H9 (cell line): ENCODE data around the gene PDE3A. TPM values are rescaled to one million over a fixed set of nuclear protein-coding genes. Genes with fewer than 3 reads are reported as not detected.

Source experiments
- DNase-seq: peaks from one replicate; pipeline ENCODE4 v3.0.0-alpha.2; 2017
- H2AFZ ChIP-seq: one replicate; pipeline ENCODE4 v1.6.1; 2013; ENCODE audit warnings: mild to moderate bottlenecking, low read length, control low read depth, moderate library complexity
- H2AK5ac ChIP-seq: 2 replicates; pipeline ENCODE4 v1.6.1; 2013; ENCODE audit warnings: low read length, control low read depth, mixed read lengths; ENCODE audit not compliant: insufficient read length
- H2BK120ac ChIP-seq: one replicate; pipeline ENCODE4 v1.6.1; 2013; ENCODE audit warnings: low read depth, mild to moderate bottlenecking, low read length, control low read depth, inconsistent platforms; ENCODE audit not compliant: poor library complexity, severe bottlenecking
- H2BK12ac ChIP-seq: 2 replicates; pipeline ENCODE4 v1.6.1; 2013; ENCODE audit warnings: low read length, control low read depth, mixed read lengths, low read depth; ENCODE audit not compliant: insufficient read length
- H2BK15ac ChIP-seq: 2 replicates; pipeline ENCODE4 v1.6.1; 2013; ENCODE audit warnings: low read depth, low read length, control low read depth
- H2BK20ac ChIP-seq: one replicate; pipeline ENCODE4 v1.6.1; 2013; ENCODE audit warnings: low read depth, mild to moderate bottlenecking, low read length, control low read depth, inconsistent platforms; ENCODE audit not compliant: poor library complexity, severe bottlenecking
- H2BK5ac ChIP-seq: 2 replicates; pipeline ENCODE4 v1.6.1; 2013; ENCODE audit warnings: low read length, control low read depth, mixed read lengths; ENCODE audit not compliant: insufficient read length
- H3K14ac ChIP-seq: 2 replicates; pipeline ENCODE4 v1.6.1; 2013; ENCODE audit warnings: low read length, control low read depth; ENCODE audit not compliant: insufficient read depth
- H3K18ac ChIP-seq: 2 replicates; pipeline ENCODE4 v1.6.1; 2013; ENCODE audit warnings: low read depth, mild to moderate bottlenecking, mixed read lengths, low read length, control low read depth; ENCODE audit not compliant: insufficient read length
- H3K23ac ChIP-seq: 2 replicates; pipeline ENCODE4 v1.6.1; 2013; ENCODE audit warnings: low read length, control low read depth, mixed read lengths, low read depth; ENCODE audit not compliant: insufficient read length
- H3K23me2 ChIP-seq: 2 replicates; pipeline ENCODE4 v1.6.1; 2013; ENCODE audit warnings: low read depth, mild to moderate bottlenecking, mixed read lengths, low read length, control low read depth; ENCODE audit not compliant: insufficient read length, poor library complexity, severe bottlenecking
- H3K27ac ChIP-seq: 2 replicates; pipeline ENCODE4 v1.5.1; 2013; ENCODE audit warnings: low read length, control low read depth, mixed read lengths, low read depth; ENCODE audit not compliant: insufficient read length
- H3K27me3 ChIP-seq: 2 replicates; pipeline ENCODE4 v1.6.1; 2013; ENCODE audit warnings: low read length, control low read depth, inconsistent platforms; ENCODE audit not compliant: insufficient read depth
- H3K4ac ChIP-seq: 2 replicates; pipeline ENCODE4 v1.6.1; 2013; ENCODE audit warnings: low read depth, mild to moderate bottlenecking, control low read depth, inconsistent platforms, low read length, moderate library complexity
- H3K4me1 ChIP-seq: 2 replicates; pipeline ENCODE4 v1.6.1; 2013; ENCODE audit warnings: low read length, control low read depth, inconsistent platforms; ENCODE audit not compliant: insufficient read depth
- H3K4me2 ChIP-seq: 2 replicates; pipeline ENCODE4 v1.6.1; 2013; ENCODE audit warnings: low read length, control low read depth, mixed read lengths; ENCODE audit not compliant: insufficient read length, insufficient read depth
- H3K56ac ChIP-seq: 2 replicates; pipeline ENCODE4 v1.6.1; 2013; ENCODE audit warnings: low read depth, mild to moderate bottlenecking, mixed read lengths, low read length, control low read depth; ENCODE audit not compliant: insufficient read length
- H3K79me1 ChIP-seq: 2 replicates; pipeline ENCODE4 v1.6.1; 2013; ENCODE audit warnings: low read depth, mild to moderate bottlenecking, moderate library complexity, low read length, control low read depth, inconsistent platforms; ENCODE audit not compliant: insufficient read depth, poor library complexity, severe bottlenecking
- H3K79me2 ChIP-seq: 2 replicates; pipeline ENCODE4 v1.6.1; 2013; ENCODE audit warnings: low read length, control low read depth, inconsistent platforms; ENCODE audit not compliant: insufficient read depth
- H3K9ac ChIP-seq: 2 replicates; pipeline ENCODE4 v1.6.1; 2013; ENCODE audit warnings: low read length, control low read depth, mixed read lengths; ENCODE audit not compliant: insufficient read length; ENCODE audit errors: extremely low read depth
- H3K9me3 ChIP-seq: one replicate; pipeline ENCODE4 v1.6.1; 2013; ENCODE audit warnings: low read depth, low read length, inconsistent platforms; ENCODE audit not compliant: control insufficient read depth
- H3T11ph ChIP-seq: one replicate; pipeline ENCODE4 v1.6.1; 2013; ENCODE audit warnings: mild to moderate bottlenecking, low read length, control low read depth, inconsistent platforms
- H4K20me1 ChIP-seq: one replicate; pipeline ENCODE4 v1.6.1; 2013; ENCODE audit not compliant: control insufficient read depth, insufficient read length, insufficient read depth
- H4K5ac ChIP-seq: 2 replicates; pipeline ENCODE4 v1.6.1; 2013; ENCODE audit warnings: low read depth, mild to moderate bottlenecking, mixed read lengths, low read length, control low read depth; ENCODE audit not compliant: insufficient read length
- H4K8ac ChIP-seq: replicated peaks from 2 replicates; pipeline ENCODE4 v1.6.1; 2013; ENCODE audit warnings: low read length, control low read depth, mixed read lengths, low read depth; ENCODE audit not compliant: insufficient read length
- H4K91ac ChIP-seq: 2 replicates; pipeline ENCODE4 v1.6.1; 2013; ENCODE audit warnings: low read depth, mild to moderate bottlenecking, moderate library complexity, mixed read lengths, low read length, control low read depth; ENCODE audit not compliant: insufficient read length
- H3K27ac Mint-ChIP-seq, 3 experiments: 2 replicates in 2 of 3; 3 replicates in 1 of 3; pipeline ENCODE4 v1.8.0; 2020 to 2021; ENCODE audit warnings: mixed read lengths in 3 of 3, mild to moderate bottlenecking in 1 of 3, moderate library complexity in 1 of 3
- H3K27me3 Mint-ChIP-seq: 2 replicates; pipeline ENCODE4 v1.8.0; 2021; ENCODE audit warnings: low read depth, mild to moderate bottlenecking, moderate library complexity, mixed read lengths
- H3K36me3 Mint-ChIP-seq, 3 experiments: 2 replicates in 2 of 3; 3 replicates in 1 of 3; pipeline ENCODE4 v1.8.0; 2020 to 2021; ENCODE audit warnings: low read depth in 3 of 3, mixed read lengths in 3 of 3; ENCODE audit not compliant: insufficient read depth in 1 of 3
- H3K4me1 Mint-ChIP-seq, 2 experiments: 2 replicates each; pipeline ENCODE4 v1.8.0; 2020; ENCODE audit warnings: mixed read lengths in 2 of 2
- H3K4me3 Mint-ChIP-seq, 2 experiments: 2 replicates in 1 of 2; 3 replicates in 1 of 2; pipeline ENCODE4 v1.8.0; 2020 to 2021; ENCODE audit warnings: mild to moderate bottlenecking in 2 of 2, mixed read lengths in 2 of 2, moderate library complexity in 1 of 2
- H3K9me3 Mint-ChIP-seq, 2 experiments: 2 replicates in 1 of 2; 3 replicates in 1 of 2; pipeline ENCODE4 v1.8.0; 2020; ENCODE audit warnings: mild to moderate bottlenecking in 2 of 2, mixed read lengths in 2 of 2, moderate library complexity in 1 of 2
- CTCF ChIP-seq: fragments of 200-600 bp; sonication (generic); conservative IDR thresholded peaks from 3 replicates; pipeline ENCODE4 v1.8.0; 2021; ENCODE audit warnings: antibody characterized with exemption, mild to moderate bottlenecking
- WGBS: extraction: QIAGEN DNeasy Blood & Tissue Kit; methylation state at CpG from one replicate; pipeline ENCODE4 v1.1.7; 2013; ENCODE audit warnings: missing lambda C conversion rate, low lambda C conversion rate, mixed read lengths; ENCODE audit not compliant: insufficient read length; ENCODE audit errors: extremely low coverage; 5-methylcytosine and 5-hydroxymethylcytosine counted together
- total RNA-seq: library from RNA; stranded (reverse); gene quantifications from 2 replicates; pipeline ENCODE4 v1.2.1, GENCODE V29; 2021

Gene PDE3A
- total RNA-seq, 1 experiment from 2014 or later, result 3.0 TPM

- no peak overlapping the region for H2BK15ac ChIP-seq
These were observed 119.2 kb downstream of the PDE3A start for GRCh38 chr12:20487519-20487918.

More at GRCh38 chr12:20487519-20487918, 119.2 kb downstream of the PDE3A start:
- Mint-ChIP-seq H3K27me3 (no peaks in the 10 kb centered on the region), H3K4me1 (peaks cover 17 to 28% of the 10 kb centered on the region in 2 experiments), H3K36me3 (no peaks in the 10 kb centered on the region; a peak in 2 of 7 replicates), H3K9me3 (no peaks in the 10 kb centered on the region), H3K27ac (no peak overlapping the region), H3K4me3 (no peak overlapping the region)
- Histone ChIP-seq H3K4me2 (no peak overlapping the region), H3K18ac (no peak overlapping the region), H4K20me1 (no peaks in the 10 kb centered on the region), H2BK20ac (no peak overlapping the region), H3K27ac (no peak overlapping the region), H3K9me3 (no peaks in the 10 kb centered on the region), H3K23ac (no peak overlapping the region), H2BK5ac (no peak overlapping the region), H3K79me1 (no peaks in the 10 kb centered on the region), H4K5ac (no peak overlapping the region), H2AK5ac (no peak overlapping the region), H3K14ac (no peak overlapping the region), H3K9ac (no peak overlapping the region), H3K4ac (no peak overlapping the region), H4K91ac (no peak overlapping the region), H2BK120ac (no peak overlapping the region), H2BK12ac (no peak overlapping the region), H3K79me2 (no peaks in the 10 kb centered on the region), H2AFZ (no peak overlapping the region), H4K8ac (no peak overlapping the region), H3K4me1 (peaks cover under 1% of the 10 kb centered on the region; the same call in 1 of the 2 replicates), H3T11ph (no peak overlapping the region), H3K23me2 (no peaks in the 10 kb centered on the region), H3K27me3 (no peaks in the 10 kb centered on the region), H3K56ac (no peak overlapping the region)
- DNase-seq, result no peak
- TF ChIP-seq CTCF, result no peak
- WGBS, result no CpG with 5 or more reads among the region's 2 CpGs
